Caco-2 (cell line): Measurements from ENCODE around the gene PNMA8C. TPM values are rescaled to one million over a fixed set of nuclear protein-coding genes. Genes with fewer than 3 reads are reported as not detected.

ENCODE experiments used
- BruUV-seq: library from RNA; stranded (reverse); fragments of 400-500 nt; replicated peaks from 2 replicates; lab custom pipeline; 2021; lab: Mats Ljungman, UMichigan
- CTCF ChIA-PET: fragments of 300-600 bp; sonication (Branson Sonifier 250); formaldehyde crosslinking; loops from one replicate; lab custom pipeline; 2022; ENCODE audit warnings: antibody characterized with exemption; lab: Charles Lee
- POLR2A ChIA-PET: fragments of 300-600 bp; sonication (Branson Sonifier 250); formaldehyde crosslinking; loops from one replicate; lab custom pipeline; 2022; ENCODE audit warnings: antibody characterized with exemption; lab: Charles Lee
- DNase-seq, 2 experiments: peaks; one replicate each; pipeline versions ENCODE4 v3.0.0 to v3.0.0-alpha.2; 2020 to 2022
- H3K27me3 ChIP-seq: replicated peaks from 2 replicates; pipeline ENCODE4 v1.6.0; 2011; ENCODE audit warnings: low read length; ENCODE audit not compliant: control insufficient read depth, insufficient read depth
- H3K36me3 ChIP-seq: 2 replicates; pipeline ENCODE4 v1.5.1; 2011; ENCODE audit warnings: low read length; ENCODE audit not compliant: control insufficient read depth, insufficient read depth
- H3K4me1 ChIP-seq: fragments of 250-450 bp; sonication (Bioruptor Pico); 2 replicates; pipeline ENCODE4 v1.5.1; 2020; ENCODE audit warnings: mild to moderate bottlenecking
- H3K4me3 ChIP-seq: 2 replicates; pipeline ENCODE4 v1.5.1; 2011; ENCODE audit warnings: low read depth, mild to moderate bottlenecking, control low read depth, low read length
- H3K9me3 ChIP-seq: fragments of 250-450 bp; sonication (Bioruptor Pico); 2 replicates; pipeline ENCODE4 v1.5.1; 2020; ENCODE audit warnings: mild to moderate bottlenecking, moderate library complexity
- H3K27ac Mint-ChIP-seq: one replicate; pipeline ENCODE4 v1.8.0; 2022; ENCODE audit warnings: mixed read lengths; ENCODE audit not compliant: unreplicated experiment
- H3K27me3 Mint-ChIP-seq: one replicate; pipeline ENCODE4 v1.8.0; 2022; ENCODE audit warnings: mixed read lengths; ENCODE audit not compliant: insufficient read depth, unreplicated experiment
- H3K36me3 Mint-ChIP-seq: one replicate; pipeline ENCODE4 v1.8.0; 2022; ENCODE audit warnings: mild to moderate bottlenecking, mixed read lengths; ENCODE audit not compliant: insufficient read depth, unreplicated experiment
- H3K4me1 Mint-ChIP-seq: one replicate; pipeline ENCODE4 v1.8.0; 2022; ENCODE audit warnings: low read depth, mixed read lengths; ENCODE audit not compliant: unreplicated experiment
- H3K4me3 Mint-ChIP-seq: one replicate; pipeline ENCODE4 v1.8.0; 2022; ENCODE audit warnings: mild to moderate bottlenecking, moderate library complexity, mixed read lengths; ENCODE audit not compliant: unreplicated experiment
- H3K9me3 Mint-ChIP-seq: one replicate; pipeline ENCODE4 v1.8.0; 2022; ENCODE audit warnings: mixed read lengths; ENCODE audit not compliant: unreplicated experiment
- CTCF ChIP-seq, 2 experiments: fragments of 200-600 bp in 1 of 2; IDR thresholded peaks; 1 replicate in 1 of 2; 2 replicates in 1 of 2; pipeline versions ENCODE4 v1.5.1 to v1.8.0; 2011 to 2022; ENCODE audit warnings: antibody characterized with exemption in 1 of 2, control low read depth in 1 of 2, inconsistent platforms in 1 of 2, low read depth in 1 of 2, low read length in 1 of 2, mild to moderate bottlenecking in 1 of 2, moderate library complexity in 1 of 2; ENCODE audit not compliant: insufficient read depth in 1 of 2, severe bottlenecking in 1 of 2, unreplicated experiment in 1 of 2
- intact Hi-C: fragments of 100-400 bp; cut with micrococcal nuclease; formaldehyde crosslinking; loops from one replicate; pipeline ENCODE4 v1.10.0; 2022; ENCODE audit not compliant: unreplicated experiment
- total RNA-seq: library from RNA; stranded (reverse); gene quantifications from 2 replicates; pipeline ENCODE4 v1.2.3, GENCODE V29; 2022

Gene PNMA8C
- total RNA-seq, 1 experiment from 2014 or later, result not detected

- peak in 1 of 2 experiments; percentile 17 for DNase-seq
- H3K27me3 Mint-ChIP-seq, result no peaks in the 10 kb centered on the region
- intact Hi-C loops, result no loop called here
- CTCF ChIA-PET, result no interaction called here
- BruUV-seq, result no TSS peak
- POLR2A ChIA-PET, result no interaction called here
- no peak overlapping the region for H3K4me3 ChIP-seq
- no peak for TF ChIP-seq CTCF (IDR thresholded peaks at IDR 0.05; ENCODE audit: insufficient read depth in 1 of 2, low read depth in 1 of 2, low read length in 1 of 2, severe bottlenecking in 1 of 2, unreplicated experiment in 1 of 2)
- H3K36me3 ChIP-seq, result peaks cover 9% of the 10 kb centered on the region
- peak overlapping the region; percentile 15 for H3K27ac Mint-ChIP-seq
- peaks cover 94% of the 10 kb centered on the region for H3K36me3 Mint-ChIP-seq
- H3K9me3 ChIP-seq, result no peaks in the 10 kb centered on the region
- no peaks in the 10 kb centered on the region for H3K4me1 Mint-ChIP-seq
- H3K27me3 ChIP-seq, result no peaks in the 10 kb centered on the region
- no peaks in the 10 kb centered on the region for H3K9me3 Mint-ChIP-seq
- H3K4me1 ChIP-seq, result no peaks in the 10 kb centered on the region
- no peak overlapping the region for H3K4me3 Mint-ChIP-seq
These were observed 45.4 kb downstream of the PNMA8C start for GRCh38 chr19:46383171-46383815.

GRCh38 chr19:46381756-46382345, 46.9 kb downstream of the PNMA8C start:
- no peaks in the 10 kb centered on the region for H3K27me3 Mint-ChIP-seq
- no peaks in the 10 kb centered on the region for H3K9me3 Mint-ChIP-seq
- H3K4me1 Mint-ChIP-seq, result no peaks in the 10 kb centered on the region
- CTCF ChIA-PET, result interaction anchor here (0.5 kb wide), 1 partner anchor 13 kb away, joined by 5 read pairs; no protein-coding TSS in a partner anchor
- Histone ChIP-seq H3K9me3 (no peaks in the 10 kb centered on the region), H3K4me3 (no peak overlapping the region), H3K4me1 (no peaks in the 10 kb centered on the region), H3K36me3 (peaks cover 9% of the 10 kb centered on the region), H3K27me3 (no peaks in the 10 kb centered on the region)
- no peak for TF ChIP-seq CTCF (IDR thresholded peaks at IDR 0.05; ENCODE audit: insufficient read depth in 1 of 2, low read depth in 1 of 2, low read length in 1 of 2, severe bottlenecking in 1 of 2, unreplicated experiment in 1 of 2)
- POLR2A ChIA-PET, result no interaction called here
- peak in 1 of 2 experiments; percentile 15 for DNase-seq
- no peak overlapping the region for H3K4me3 Mint-ChIP-seq
- intact Hi-C loops, result no loop called here
- no TSS peak for BruUV-seq
- peaks cover 94% of the 10 kb centered on the region for H3K36me3 Mint-ChIP-seq
- no peak overlapping the region for H3K27ac Mint-ChIP-seq

DNA sequence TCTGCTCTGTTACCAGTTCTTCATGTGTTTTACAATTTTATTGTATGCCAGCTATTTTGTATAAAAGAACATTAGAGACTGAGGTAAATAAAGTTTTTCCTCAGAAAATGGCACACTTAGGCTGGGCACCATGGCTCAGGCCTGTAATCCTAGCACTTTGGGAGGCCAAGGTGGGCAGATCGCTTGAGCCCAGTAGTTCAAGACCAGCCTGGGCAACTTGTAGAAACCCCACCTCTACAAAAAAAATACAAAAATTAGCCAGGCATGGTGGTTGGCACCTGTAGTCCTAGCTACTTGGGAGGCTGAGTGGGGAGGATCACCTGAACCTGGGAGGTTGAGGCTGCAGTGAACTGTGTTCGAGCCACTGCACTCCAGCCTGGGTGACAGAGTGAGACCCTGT, 47.4 kb downstream of the PNMA8C start:
- intact Hi-C loops, result no loop called here
- Histone ChIP-seq H3K36me3 (peaks cover 8% of the 10 kb centered on the region), H3K4me1 (no peaks in the 10 kb centered on the region), H3K4me3 (no peak overlapping the region), H3K9me3 (no peaks in the 10 kb centered on the region), H3K27me3 (no peaks in the 10 kb centered on the region)
- CTCF ChIA-PET, result no interaction called here
- Mint-ChIP-seq H3K27ac (no peak overlapping the region), H3K27me3 (no peaks in the 10 kb centered on the region), H3K36me3 (peaks cover 95% of the 10 kb centered on the region), H3K9me3 (no peaks in the 10 kb centered on the region), H3K4me3 (no peak overlapping the region), H3K4me1 (no peaks in the 10 kb centered on the region)
- POLR2A ChIA-PET, result no interaction called here
- BruUV-seq, result no TSS peak
- TF ChIP-seq CTCF (IDR thresholded peaks at IDR 0.05; ENCODE audit: insufficient read depth in 1 of 2, low read depth in 1 of 2, low read length in 1 of 2, severe bottlenecking in 1 of 2, unreplicated experiment in 1 of 2), result no peak
- no peak for DNase-seq
